ELR (cell line): ENCODE results near the gene IL17RA.

ENCODE experiments used
- DNase-seq: peaks from one replicate; pipeline ENCODE4 v3.0.0-alpha.2; 2015; ENCODE audit warnings: low read depth

IL17RA gene

DNA sequence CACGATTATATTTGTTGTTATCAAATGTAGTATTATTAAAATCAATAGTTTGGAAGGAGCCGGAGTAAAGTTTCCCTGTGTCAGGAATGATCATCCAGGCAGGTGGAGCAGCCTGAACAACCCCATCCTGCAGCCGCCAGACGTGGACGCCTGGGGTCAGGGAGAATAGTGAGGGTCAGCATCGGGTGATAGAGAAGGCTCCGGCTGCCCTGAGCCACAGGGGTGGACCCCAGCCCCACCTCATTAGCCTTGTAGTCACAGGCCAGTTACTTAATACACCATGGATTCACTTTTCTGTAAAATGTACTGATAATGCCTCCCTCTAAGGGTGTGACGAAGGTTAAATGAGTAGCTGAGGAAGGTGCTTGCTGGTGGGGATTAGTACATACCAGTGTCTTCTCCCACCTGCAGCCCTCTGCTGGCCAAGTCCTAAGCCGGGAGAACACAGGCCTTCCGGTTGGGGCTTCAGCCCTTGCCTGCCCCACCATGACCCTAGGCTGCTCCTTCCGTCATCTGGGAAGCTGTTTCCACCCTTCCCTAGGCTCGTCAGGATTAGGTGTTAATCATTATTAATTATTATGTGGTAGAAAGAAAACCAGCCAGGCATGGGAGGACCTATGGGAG, 21.5 kb downstream of the IL17RA start:
- no peak for DNase-seq

DNA sequence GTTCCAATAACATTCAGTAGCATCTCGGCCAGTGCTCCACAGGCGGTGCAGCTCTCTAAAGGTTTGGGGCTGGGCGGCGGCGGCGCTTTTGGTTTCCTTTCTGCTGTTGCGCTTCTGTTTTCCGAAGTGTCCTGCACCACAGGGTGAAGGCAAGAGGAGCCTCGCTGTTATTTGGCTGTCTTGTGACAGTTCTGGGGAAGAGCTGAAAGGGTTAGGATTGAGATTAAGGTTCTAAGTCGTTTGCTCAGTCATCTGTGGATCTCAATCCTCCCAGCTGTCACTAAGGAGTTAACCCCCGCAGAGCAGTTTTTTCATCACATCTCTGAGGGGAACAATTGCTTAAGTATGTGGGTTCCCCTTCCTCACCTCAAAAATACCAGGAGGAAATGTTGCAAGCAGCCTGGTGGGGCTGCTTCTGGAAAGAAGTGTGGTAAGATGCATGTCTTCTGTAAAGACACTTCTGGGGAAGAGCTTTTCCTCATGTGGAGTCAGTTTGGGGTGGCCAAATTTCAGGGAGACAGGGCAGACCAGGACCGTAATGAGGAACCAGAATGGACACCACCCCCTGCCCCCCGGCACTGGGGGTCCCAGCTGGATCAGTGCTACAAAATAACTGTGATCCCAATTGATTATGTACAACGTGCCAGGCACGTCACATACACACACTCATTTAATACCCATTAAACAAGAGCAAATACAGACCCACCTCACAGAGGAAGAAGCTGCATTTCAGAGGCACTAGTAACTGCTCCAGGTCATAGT, 22.2 kb downstream of the IL17RA start:
- DNase-seq, result no peak

DNA sequence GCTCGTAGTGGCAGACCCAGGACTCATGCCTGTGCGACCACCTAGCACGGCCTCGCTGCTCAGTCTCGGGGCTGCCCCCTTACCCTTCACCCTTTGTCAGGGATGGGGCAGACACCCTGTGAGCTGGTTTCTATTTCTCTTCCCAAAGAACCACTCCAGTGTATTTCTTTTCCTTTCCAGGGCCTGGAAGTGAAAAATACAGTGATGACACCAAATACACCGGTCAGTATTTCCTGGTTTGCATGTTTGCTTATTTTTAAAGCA, 22.7 kb downstream of the IL17RA start:
- no peak for DNase-seq

DNA sequence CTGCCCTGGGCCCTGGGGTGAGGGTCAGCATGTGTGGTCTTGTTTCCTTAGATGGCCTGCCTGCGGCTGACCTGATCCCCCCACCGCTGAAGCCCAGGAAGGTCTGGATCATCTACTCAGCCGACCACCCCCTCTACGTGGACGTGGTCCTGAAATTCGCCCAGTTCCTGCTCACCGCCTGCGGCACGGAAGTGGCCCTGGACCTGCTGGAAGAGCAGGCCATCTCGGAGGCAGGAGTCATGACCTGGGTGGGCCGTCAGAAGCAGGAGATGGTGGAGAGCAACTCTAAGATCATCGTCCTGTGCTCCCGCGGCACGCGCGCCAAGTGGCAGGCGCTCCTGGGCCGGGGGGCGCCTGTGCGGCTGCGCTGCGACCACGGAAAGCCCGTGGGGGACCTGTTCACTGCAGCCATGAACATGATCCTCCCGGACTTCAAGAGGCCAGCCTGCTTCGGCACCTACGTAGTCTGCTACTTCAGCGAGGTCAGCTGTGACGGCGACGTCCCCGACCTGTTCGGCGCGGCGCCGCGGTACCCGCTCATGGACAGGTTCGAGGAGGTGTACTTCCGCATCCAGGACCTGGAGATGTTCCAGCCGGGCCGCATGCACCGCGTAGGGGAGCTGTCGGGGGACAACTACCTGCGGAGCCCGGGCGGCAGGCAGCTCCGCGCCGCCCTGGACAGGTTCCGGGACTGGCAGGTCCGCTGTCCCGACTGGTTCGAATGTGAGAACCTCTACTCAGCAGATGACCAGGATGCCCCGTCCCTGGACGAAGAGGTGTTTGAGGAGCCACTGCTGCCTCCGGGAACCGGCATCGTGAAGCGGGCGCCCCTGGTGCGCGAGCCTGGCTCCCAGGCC, 23.7 kb downstream of the IL17RA start:
- DNase-seq, result no peak

DNA sequence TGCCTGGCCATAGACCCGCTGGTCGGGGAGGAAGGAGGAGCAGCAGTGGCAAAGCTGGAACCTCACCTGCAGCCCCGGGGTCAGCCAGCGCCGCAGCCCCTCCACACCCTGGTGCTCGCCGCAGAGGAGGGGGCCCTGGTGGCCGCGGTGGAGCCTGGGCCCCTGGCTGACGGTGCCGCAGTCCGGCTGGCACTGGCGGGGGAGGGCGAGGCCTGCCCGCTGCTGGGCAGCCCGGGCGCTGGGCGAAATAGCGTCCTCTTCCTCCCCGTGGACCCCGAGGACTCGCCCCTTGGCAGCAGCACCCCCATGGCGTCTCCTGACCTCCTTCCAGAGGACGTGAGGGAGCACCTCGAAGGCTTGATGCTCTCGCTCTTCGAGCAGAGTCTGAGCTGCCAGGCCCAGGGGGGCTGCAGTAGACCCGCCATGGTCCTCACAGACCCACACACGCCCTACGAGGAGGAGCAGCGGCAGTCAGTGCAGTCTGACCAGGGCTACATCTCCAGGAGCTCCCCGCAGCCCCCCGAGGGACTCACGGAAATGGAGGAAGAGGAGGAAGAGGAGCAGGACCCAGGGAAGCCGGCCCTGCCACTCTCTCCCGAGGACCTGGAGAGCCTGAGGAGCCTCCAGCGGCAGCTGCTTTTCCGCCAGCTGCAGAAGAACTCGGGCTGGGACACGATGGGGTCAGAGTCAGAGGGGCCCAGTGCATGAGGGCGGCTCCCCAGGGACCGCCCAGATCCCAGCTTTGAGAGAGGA, 24.5 kb downstream of the IL17RA start:
- DNase-seq, result no peak

DNA sequence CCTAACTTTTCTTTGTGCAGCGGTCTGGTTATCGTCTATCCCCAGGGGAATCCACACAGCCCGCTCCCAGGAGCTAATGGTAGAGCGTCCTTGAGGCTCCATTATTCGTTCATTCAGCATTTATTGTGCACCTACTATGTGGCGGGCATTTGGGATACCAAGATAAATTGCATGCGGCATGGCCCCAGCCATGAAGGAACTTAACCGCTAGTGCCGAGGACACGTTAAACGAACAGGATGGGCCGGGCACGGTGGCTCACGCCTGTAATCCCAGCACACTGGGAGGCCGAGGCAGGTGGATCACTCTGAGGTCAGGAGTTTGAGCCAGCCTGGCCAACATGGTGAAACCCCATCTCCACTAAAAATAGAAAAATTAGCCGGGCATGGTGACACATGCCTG, 25.2 kb downstream of the IL17RA start:
- DNase-seq, result no peak

DNA sequence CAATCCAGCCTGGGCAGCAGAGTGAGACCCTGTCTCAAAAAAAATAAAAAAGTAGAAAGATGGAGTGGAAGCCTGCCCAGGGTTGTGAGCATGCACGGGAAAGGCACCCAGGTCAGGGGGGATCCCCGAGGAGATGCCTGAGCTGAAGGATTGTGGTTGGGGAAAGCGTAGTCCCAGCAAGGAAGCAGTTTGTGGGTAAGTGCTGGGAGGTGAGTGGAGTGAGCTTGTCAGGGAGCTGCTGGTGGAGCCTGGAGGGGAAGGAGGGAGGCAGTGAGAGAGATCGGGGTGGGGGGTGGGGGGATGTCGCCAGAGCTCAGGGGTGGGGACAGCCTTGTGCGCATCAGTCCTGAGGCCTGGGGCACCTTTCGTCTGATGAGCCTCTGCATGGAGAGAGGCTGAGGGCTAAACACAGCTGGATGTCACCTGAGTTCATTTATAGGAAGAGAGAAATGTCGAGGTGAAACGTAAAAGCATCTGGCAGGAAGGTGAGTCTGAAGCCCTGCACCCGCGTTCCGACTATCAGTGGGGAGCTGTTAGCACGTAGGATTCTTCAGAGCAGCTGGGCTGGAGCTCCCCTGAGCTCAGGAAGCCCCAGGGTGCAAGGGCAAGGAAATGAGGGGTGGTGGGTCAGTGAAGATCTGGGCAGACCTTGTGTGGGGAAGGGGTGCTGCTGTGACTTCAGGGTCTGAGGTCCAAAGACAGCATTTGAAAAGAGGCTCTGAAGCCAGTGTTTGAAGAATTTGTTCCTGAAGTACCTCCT, 26.2 kb downstream of the IL17RA start:
- no peak for DNase-seq

DNA sequence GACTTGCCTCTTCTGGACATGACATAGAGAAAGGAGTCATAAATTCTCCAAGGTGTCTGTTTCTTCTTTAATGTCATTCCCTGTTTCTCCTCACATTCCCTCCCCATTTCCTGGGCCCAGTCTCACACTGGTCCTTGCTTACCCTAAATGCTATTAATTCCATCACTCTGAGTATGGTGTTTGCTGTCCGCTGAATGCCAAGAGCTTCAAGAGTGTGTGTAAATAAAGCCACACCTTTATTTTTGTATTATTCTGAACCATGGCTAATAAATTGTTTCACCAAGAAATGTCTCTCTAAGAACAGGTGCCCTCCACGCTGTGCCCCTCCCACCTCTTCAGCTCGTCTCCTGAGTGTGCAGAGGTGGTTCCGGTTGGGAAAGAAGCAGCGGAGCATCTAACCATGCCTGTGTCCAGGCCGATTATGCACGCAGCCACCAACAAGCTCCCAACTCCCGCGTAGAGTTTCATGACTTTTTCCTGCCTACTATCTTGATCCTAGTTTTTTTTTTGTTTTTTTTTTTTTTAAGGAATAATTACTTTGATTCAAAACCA, 27.8 kb downstream of the IL17RA start:
- DNase-seq, result no peak

DNA sequence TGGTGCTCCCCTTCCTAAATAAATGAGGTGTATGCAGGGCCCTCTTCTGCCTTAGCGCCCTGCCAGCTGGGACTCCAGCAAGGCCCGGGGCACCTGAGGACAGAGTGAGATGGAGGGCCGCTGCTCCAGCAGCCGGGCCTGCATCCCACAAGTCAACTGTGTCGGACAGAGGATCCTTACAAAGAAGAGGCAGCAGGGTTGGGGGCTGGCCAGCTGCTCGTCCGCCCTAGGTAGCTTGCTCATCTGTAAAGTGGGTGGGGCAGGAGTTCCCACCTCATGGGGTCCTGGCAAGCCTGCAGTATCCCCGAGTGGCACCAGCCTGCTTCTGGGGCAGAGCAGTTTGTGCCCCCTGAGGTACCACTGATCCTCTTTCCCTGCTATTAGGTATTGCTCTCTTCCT, 28.8 kb downstream of the IL17RA start:
- no peak for DNase-seq

DNA sequence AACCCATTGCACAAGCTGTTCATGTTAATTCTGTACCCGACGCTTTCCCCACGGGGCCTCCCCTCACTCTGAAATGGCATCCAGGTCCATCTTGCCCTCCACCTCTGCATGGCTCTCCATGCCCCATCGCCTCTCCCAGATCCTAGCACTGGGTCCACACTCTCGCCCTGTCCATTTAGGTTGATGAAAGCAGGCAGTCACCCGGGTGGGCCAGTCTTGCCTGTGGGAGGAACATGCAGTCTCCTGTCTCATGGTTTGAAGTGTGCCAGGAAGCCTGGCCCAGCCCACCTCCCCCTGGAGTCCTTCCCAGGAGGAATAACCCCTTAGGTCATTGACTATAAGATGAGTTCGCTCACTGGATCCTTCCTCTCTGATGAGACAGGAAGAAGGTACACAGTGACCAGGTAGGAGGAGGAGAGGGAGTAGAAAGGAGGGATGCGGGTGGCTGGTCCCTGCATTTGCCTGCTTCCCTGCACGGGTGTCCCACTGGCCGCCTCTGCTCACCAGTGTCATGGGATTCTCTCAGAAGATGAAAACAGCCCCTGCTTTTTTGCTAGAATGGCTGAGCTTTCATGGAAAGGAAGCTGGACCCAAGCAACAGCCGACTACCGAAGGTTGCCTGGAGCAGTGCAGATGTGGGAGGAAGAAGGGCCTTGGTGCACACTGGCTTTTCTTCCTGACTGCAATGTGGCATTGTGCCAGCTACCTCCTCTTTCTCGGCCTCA, 29.5 kb downstream of the IL17RA start:
- DNase-seq, result no peak

DNA sequence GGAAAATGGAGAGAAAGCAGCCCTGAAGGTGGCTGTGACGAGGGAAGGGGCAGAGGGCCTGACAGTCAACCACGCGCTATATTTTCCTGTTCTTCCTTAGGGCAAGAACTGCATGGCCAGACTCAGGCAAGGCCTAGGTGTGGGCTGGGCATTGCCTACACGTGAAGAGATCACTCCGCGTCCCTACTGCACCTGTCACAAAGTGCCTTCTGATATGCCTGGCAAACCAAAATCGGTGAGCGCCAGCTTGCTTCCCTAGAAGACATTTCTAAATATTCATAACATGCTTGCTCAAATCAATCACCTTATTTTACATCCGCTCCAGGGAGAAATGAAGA, 30.1 kb downstream of the IL17RA start:
- no peak for DNase-seq

DNA sequence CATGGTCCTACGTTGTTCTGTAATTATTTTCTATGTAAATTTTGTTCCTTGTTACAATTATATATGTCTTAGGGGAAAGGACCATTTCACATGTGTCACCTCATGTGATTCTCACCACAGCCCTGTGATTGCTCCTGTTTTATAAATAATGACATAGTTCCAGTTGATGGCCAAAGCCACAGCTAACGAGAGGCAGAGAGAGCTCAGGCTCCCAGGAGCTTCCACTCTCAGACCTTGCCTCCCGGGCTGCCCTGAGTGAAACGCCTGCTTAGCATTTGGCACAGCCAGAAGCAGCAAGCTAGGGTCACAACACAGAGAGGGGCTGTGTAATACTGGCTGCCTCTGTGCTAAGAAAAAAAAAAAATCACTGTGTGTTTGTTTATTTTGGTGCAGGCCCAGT, 30.4 kb downstream of the IL17RA start:
- no peak for DNase-seq

DNA sequence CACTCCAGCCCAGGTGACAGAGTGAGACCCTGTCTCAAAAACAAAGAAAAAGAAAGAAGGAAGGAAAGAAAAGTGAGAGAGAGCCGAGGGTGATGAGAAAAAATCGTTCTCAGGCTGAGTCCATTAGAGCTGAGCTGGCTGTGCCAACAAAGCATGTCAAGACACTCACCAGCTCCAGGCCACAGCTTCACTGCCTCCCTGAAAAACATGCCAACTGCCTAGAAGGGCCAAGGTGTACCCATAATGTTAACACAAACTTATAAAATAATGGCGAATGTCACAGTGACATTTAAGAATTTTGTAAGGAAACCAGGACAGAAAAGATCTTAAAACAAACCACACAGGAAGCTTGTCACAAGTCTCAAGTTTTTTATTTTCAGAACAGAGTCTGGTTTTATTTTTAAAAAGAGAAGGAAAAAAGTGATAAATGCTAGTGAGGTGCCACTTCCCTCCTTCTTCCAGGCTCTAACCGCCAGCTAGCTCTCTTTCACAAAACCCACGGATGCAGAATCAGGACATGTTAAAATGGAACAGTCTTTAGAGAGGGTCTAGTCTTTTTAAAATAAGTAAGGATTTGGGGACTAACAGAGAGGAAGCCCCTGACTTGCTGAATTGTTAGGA, 31.3 kb downstream of the IL17RA start:
- no peak for DNase-seq

DNA sequence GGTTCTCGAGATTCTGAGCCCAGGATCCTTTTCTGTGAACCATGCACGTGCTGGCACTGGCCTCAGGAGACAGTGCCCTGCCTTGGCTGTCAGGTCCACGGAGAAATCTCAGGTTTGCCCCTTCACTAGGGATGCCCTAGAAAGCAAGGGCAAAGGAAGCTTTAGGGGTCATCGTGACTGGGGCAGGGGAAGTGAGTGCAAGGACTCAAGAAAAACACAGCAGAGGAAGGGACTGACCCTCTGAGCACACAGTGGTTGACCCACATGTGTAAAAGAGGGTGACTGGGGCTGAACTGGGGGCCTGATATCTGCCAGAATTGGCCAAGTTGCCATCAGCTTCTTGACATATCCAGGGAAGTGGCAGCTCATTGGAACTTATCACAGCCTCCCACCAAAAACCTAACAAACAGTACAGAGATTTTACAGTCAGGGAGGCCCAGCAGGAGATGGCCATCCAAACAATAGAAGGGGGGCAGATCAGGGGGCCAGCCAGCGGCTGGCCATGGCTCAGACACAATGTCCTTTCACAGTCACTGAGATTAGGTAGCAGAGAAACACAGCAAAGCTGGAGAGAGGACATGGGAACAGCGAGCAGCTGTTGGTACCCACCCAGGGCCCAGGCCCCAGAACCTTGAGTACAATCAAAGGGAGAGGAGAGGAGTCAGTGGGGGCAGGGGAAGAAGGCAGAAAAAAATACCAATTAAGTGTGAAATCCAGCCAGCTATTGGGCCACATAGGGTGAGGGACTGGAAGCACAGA, 32.0 kb downstream of the IL17RA start:
- DNase-seq, result no peak

DNA sequence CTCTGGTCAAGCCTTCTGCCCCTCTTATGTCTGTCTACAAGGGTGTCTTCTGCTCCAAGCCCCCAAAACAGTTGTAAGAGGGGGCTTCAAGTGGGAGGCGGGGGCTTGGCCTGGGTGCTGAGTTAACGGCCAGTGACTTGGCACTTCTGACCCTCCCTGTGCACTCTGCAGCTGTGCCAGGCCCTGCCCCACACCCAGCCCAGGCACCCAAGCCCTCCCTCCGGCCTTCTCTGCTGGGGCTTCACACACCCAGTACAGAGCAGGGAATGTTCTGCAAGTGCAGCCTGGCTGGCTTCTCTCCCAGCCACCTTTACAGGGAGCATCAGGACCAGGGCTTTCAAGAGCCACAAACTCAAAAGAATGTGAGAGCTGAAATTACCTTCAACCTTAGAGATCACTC, 32.6 kb downstream of the IL17RA start:
- no peak for DNase-seq

DNA sequence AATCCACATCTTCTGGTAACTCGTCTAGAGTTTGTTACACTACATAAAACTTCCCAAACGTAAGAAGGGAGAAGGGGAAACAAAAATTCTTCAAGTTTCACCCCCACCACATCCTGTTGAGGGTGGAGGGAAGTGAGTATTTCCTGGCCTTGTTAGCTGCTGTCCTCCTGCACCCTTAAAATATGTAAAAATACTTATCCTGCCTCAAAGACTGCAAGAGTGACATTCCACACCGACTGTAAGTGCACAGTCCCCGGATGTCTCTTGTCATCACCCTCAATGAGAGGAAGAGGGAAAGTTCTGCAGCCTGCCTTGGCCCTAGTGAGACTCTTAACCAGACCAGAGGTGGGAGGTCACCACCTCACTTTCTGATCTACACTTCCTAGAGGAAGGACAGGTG, 33.1 kb downstream of the IL17RA start:
- no peak for DNase-seq

DNA sequence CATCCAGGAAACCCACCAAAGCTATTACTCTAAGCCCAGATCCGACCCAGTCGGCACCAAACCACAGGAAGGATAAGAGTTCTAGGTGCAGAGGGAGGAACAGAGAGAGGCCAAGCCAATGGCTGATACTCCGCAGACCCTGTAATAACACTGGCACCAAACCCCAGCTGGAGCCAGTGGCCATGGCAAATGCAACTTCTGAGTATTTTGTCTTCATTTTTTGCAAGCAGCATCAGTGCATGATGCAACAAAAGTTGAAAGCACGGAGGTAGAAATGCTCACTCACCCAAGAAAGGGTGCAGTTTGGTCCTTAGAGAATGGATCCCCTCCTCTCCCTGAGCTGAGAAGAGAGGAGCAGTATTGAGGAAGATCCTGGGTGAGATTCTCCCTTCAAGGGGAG, 33.5 kb downstream of the IL17RA start:
- no peak for DNase-seq

DNA sequence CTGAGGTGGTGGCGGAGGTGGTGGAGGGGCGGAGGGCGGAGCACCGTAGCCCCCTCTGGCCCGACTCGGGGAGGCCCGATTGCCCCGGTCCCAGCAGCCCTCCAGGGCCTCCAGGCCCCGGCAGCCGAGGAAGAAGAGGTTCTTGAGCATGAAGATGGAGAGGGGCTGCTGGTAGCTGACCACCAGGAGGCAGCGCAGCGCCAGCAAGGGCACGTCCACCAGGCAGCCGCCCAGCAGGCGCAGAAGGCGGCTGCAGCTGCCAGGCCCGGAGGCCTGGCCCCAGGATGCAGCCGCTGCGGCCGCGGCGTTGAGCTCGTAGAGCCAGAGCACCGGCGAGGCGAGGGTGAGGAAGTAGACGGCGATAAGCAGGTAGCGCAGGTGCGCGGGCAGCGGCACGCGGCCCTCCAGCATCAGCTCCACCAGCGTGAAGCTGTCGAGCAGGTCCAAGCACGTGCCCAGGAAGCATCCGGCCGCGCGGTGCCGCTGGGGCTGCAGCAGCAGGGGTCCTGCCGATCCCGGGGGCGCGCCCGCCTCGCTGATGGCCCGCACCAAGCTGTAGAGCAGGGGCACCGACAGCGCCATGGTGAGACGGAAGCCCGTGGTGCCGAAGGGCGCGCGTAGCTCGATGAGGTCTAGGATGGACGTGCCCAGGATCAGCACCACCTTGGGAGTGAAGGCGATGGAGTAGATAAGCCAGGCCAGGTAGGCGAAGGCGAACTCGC, 34.8 kb downstream of the IL17RA start:
- DNase-seq, result peak; percentile 16

DNA sequence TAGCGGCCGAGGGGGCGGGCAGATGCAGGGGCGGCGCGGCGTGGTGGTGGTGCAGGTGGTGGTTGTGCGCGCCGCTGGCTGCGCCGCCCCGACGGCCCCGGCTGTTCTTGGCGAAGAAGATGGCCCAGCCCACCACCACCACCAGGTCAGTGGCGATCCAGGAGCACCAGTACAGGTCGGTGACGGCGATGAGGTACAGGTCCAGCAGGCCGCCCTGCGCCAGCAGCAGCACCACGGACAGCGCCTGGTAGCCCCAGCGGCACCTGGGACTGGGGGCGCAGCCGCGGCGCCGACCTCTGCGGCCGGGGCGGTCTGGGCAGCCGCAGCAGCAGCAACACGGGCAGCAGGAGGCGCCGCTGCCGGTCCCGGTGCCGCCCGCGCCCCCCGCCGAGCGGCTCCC, 35.5 kb downstream of the IL17RA start:
- DNase-seq, result peak; percentile 19
